ENCODE results near the gene KDM7A.

- TF ChIP-seq EZH2 (IDR thresholded peaks at IDR 0.05; ENCODE audit: borderline replicate concordance, low read depth, low read length, severe bottlenecking): no peak
- TF ChIP-seq, protein P1, sequence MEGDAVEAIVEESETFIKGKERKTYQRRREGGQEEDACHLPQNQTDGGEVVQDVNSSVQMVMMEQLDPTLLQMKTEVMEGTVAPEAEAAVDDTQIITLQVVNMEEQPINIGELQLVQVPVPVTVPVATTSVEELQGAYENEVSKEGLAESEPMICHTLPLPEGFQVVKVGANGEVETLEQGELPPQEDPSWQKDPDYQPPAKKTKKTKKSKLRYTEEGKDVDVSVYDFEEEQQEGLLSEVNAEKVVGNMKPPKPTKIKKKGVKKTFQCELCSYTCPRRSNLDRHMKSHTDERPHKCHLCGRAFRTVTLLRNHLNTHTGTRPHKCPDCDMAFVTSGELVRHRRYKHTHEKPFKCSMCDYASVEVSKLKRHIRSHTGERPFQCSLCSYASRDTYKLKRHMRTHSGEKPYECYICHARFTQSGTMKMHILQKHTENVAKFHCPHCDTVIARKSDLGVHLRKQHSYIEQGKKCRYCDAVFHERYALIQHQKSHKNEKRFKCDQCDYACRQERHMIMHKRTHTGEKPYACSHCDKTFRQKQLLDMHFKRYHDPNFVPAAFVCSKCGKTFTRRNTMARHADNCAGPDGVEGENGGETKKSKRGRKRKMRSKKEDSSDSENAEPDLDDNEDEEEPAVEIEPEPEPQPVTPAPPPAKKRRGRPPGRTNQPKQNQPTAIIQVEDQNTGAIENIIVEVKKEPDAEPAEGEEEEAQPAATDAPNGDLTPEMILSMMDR (IDR thresholded peaks at IDR 0.05; ENCODE audit: borderline replicate concordance, extremely low read depth, low read length, poor library complexity, severe bottlenecking): no peak
Measured at GRCh38 chr7:140051820-140052219, 125.0 kb downstream of the KDM7A start.

Data from DND-41 (cell line).